Thymus (tissue), 11 donors: ENCODE results near the gene WRNIP1. TPM values are rescaled to one million over a fixed set of nuclear protein-coding genes. Genes with fewer than 3 reads are reported as not detected.

Source experiments
- DNase-seq, 9 donors: peaks; one replicate each; pipeline ENCODE4 v3.0.0-alpha.2; 2013; ENCODE audit warnings: low spot score in 9 of 9, low read depth in 6 of 9, missing footprints in 1 of 9
- H3K27ac ChIP-seq, 2 donors: one replicate each; pipeline ENCODE4 v1.5.1; 2013; ENCODE audit warnings: control low read depth in 1 of 2, low read depth in 1 of 2, low read length in 1 of 2, mild to moderate bottlenecking in 1 of 2, moderate library complexity in 1 of 2
- H3K27me3 ChIP-seq, 2 donors: one replicate each; pipeline ENCODE4 v1.5.1; 2013; ENCODE audit warnings: low read length in 1 of 2; ENCODE audit not compliant: control insufficient read depth in 2 of 2, insufficient read depth in 1 of 2
- H3K36me3 ChIP-seq, 2 donors: one replicate each; pipeline ENCODE4 v1.5.1; 2013; ENCODE audit warnings: low read length in 1 of 2, mild to moderate bottlenecking in 1 of 2, moderate library complexity in 1 of 2; ENCODE audit not compliant: control insufficient read depth in 2 of 2, insufficient read depth in 2 of 2
- H3K4me1 ChIP-seq, 2 donors: one replicate each; pipeline ENCODE4 v1.5.1; 2013; ENCODE audit warnings: low read length in 2 of 2; ENCODE audit not compliant: control insufficient read depth in 2 of 2, insufficient read depth in 2 of 2
- H3K4me3 ChIP-seq, 2 donors: one replicate each; pipeline ENCODE4 v1.5.1; 2013; ENCODE audit warnings: low read length in 2 of 2, control low read depth in 1 of 2, mild to moderate bottlenecking in 1 of 2
- H3K9me3 ChIP-seq, 2 donors: one replicate each; pipeline ENCODE4 v1.5.1; 2013; ENCODE audit warnings: low read length in 1 of 2, mild to moderate bottlenecking in 1 of 2; ENCODE audit not compliant: control insufficient read depth in 2 of 2, insufficient read depth in 1 of 2
- WGBS: extraction: QIAGEN DNeasy Blood & Tissue Kit; methylation state at CpG from one replicate; pipeline ENCODE4 v1.1.7; 2013; 5-methylcytosine and 5-hydroxymethylcytosine counted together
- polyA plus RNA-seq: library from polyadenylated mRNA; stranded (reverse); fragments of 200-250 nt; gene quantifications from one replicate; pipeline ENCODE4 v1.2.3, GENCODE V29; 2013
- total RNA-seq: library from RNA; stranded (reverse); fragments of 120-200 nt; gene quantifications from one replicate; pipeline ENCODE4 v1.2.4, GENCODE V29; 2013
- donor health status: healthy.

Gene WRNIP1
- total and polyA plus RNA-seq, 2 donors = 48.3 to 85.3 TPM

GRCh38 chr6:2784061-2784460 is 18.9 kb downstream of the WRNIP1 start:
- DNase-seq = no peak
- H3K27me3 ChIP-seq = no peaks in the 10 kb centered on the region
- WGBS = 88% methylated on average over 5 of the region's 5 CpGs
- H3K36me3 ChIP-seq = peaks cover 60 to 72% of the 10 kb centered on the region in 2 donors
- H3K27ac ChIP-seq = no peak overlapping the region
- no peaks in the 10 kb centered on the region for H3K9me3 ChIP-seq
- H3K4me3 ChIP-seq = no peak overlapping the region
- H3K4me1 ChIP-seq = peaks cover 0 to 4% of the 10 kb centered on the region in 2 donors

- H3K27me3 ChIP-seq = no peaks in the 10 kb centered on the region
- peaks cover 54 to 67% of the 10 kb centered on the region in 2 donors for H3K36me3 ChIP-seq
- no peak overlapping the region for H3K27ac ChIP-seq
- no peak overlapping the region for H3K4me3 ChIP-seq
- peaks cover 0 to 4% of the 10 kb centered on the region in 2 donors for H3K4me1 ChIP-seq
- DNase-seq = no peak
- 98% methylated on average over 7 of the region's 7 CpGs for WGBS
- no peaks in the 10 kb centered on the region for H3K9me3 ChIP-seq
Measured at GRCh38 chr6:2784930-2785329, 19.7 kb downstream of the WRNIP1 start.

- WGBS = 96% methylated on average over 4 of the region's 4 CpGs
- no peaks in the 10 kb centered on the region for H3K27me3 ChIP-seq
- DNase-seq = no peak
- no peak overlapping the region for H3K4me3 ChIP-seq
- H3K27ac ChIP-seq = no peak overlapping the region
- no peaks in the 10 kb centered on the region for H3K9me3 ChIP-seq
- H3K4me1 ChIP-seq = peaks cover 0 to 4% of the 10 kb centered on the region in 2 donors
- H3K36me3 ChIP-seq = peaks cover 41 to 56% of the 10 kb centered on the region in 2 donors
Measured at GRCh38 chr6:2786269-2786668, 21.1 kb downstream of the WRNIP1 start.

GRCh38 chr6:2790588-2791449 is 25.6 kb downstream of the WRNIP1 start:
- 62% methylated on average over 11 of the region's 11 CpGs for WGBS
- H3K36me3 ChIP-seq = peaks cover 14 to 20% of the 10 kb centered on the region in 2 donors
- DNase-seq = peak in 6 of 9 donors; percentile 29 to 74 (median 48)
- no peak overlapping the region for H3K4me3 ChIP-seq
- peaks cover 17 to 18% of the 10 kb centered on the region in 2 donors for H3K4me1 ChIP-seq
- no peak overlapping the region for H3K27ac ChIP-seq
- no peaks in the 10 kb centered on the region for H3K27me3 ChIP-seq
- no peaks in the 10 kb centered on the region for H3K9me3 ChIP-seq

GRCh38 chr6:2791450-2791974 is 26.3 kb downstream of the WRNIP1 start:
- Histone ChIP-seq H3K4me3 (no peak overlapping the region), H3K36me3 (peaks cover 8 to 18% of the 10 kb centered on the region in 2 donors), H3K27ac (no peak overlapping the region), H3K4me1 (peaks cover 17 to 18% of the 10 kb centered on the region in 2 donors), H3K27me3 (no peaks in the 10 kb centered on the region), H3K9me3 (no peaks in the 10 kb centered on the region)
- WGBS = 59% methylated on average over 4 of the region's 4 CpGs
- no peak for DNase-seq

- no peak for DNase-seq
- Histone ChIP-seq H3K27me3 (no peaks in the 10 kb centered on the region), H3K36me3 (peaks cover 7 to 14% of the 10 kb centered on the region in 2 donors), H3K4me1 (peaks cover 18 to 26% of the 10 kb centered on the region in 2 donors), H3K9me3 (no peaks in the 10 kb centered on the region), H3K27ac (peak overlapping the region in 1 of 2 donors; percentile 11), H3K4me3 (no peak overlapping the region)
- WGBS = 97% methylated on average over 17 of the region's 17 CpGs
Measured at GRCh38 chr6:2792330-2793110, 27.3 kb downstream of the WRNIP1 start.

GRCh38 chr6:2793534-2794151 is 28.4 kb downstream of the WRNIP1 start:
- H3K4me3 ChIP-seq = no peak overlapping the region
- DNase-seq = peak in 5 of 9 donors; percentile 3 to 38 (median 27)

GRCh38 chr6:2794171-2794730 is 29.1 kb downstream of the WRNIP1 start:
- Histone ChIP-seq H3K27me3 (no peaks in the 10 kb centered on the region), H3K9me3 (no peaks in the 10 kb centered on the region), H3K4me3 (no peak overlapping the region), H3K4me1 (peaks cover 18 to 26% of the 10 kb centered on the region in 2 donors), H3K36me3 (peaks cover 0 to 8% of the 10 kb centered on the region in 2 donors), H3K27ac (peak overlapping the region in 1 of 2 donors; percentile 75)
- no peak for DNase-seq
- WGBS = 95% methylated on average over 5 of the region's 5 CpGs

More at GRCh38 chr6:2793534-2794151, 28.4 kb downstream of the WRNIP1 start:
- Histone ChIP-seq H3K27me3 (no peaks in the 10 kb centered on the region), H3K9me3 (no peaks in the 10 kb centered on the region), H3K4me1 (peaks cover 18 to 26% of the 10 kb centered on the region in 2 donors), H3K27ac (peak overlapping the region; percentile 75 to 84), H3K36me3 (peaks cover 3 to 8% of the 10 kb centered on the region in 2 donors)
- WGBS = 11% methylated on average over 9 of the region's 9 CpGs
